Natural killer cell (primary cell): ENCODE data around the gene HACE1. TPM values are rescaled to one million over a fixed set of nuclear protein-coding genes. Genes with fewer than 3 reads are reported as not detected.

ENCODE experiments used
- ATAC-seq, 3 donors: fragments of 150-1000 bp in 2 of 3; fragments of 200-7000 bp in 1 of 3; cut with Tn5 transposase; 1 replicate in 1 of 3; 2 replicates in 2 of 3; pipeline ENCODE4 v1.10.0; 2021; ENCODE audit warnings: mild to moderate bottlenecking in 2 of 3, moderate library complexity in 2 of 3
- DNase-seq, 2 donors: peaks; one replicate each; pipeline versions ENCODE4 v3.0.0 to v3.0.0-alpha.2; 2013 to 2021; ENCODE audit warnings: mixed read lengths in 1 of 2
- H3K27ac ChIP-seq: one replicate; pipeline ENCODE4 v1.5.1; 2013; ENCODE audit warnings: mild to moderate bottlenecking, low read length
- H3K27me3 ChIP-seq: one replicate; pipeline ENCODE4 v1.6.1; 2013; ENCODE audit warnings: low read length; ENCODE audit not compliant: control insufficient read depth, insufficient read depth
- H3K36me3 ChIP-seq: one replicate; pipeline ENCODE4 v1.6.1; 2013; ENCODE audit warnings: low read length; ENCODE audit not compliant: control insufficient read depth, insufficient read depth
- H3K4me1 ChIP-seq: one replicate; pipeline ENCODE4 v1.6.1; 2013; ENCODE audit warnings: low read length; ENCODE audit not compliant: control insufficient read depth, insufficient read depth
- H3K4me3 ChIP-seq: one replicate; pipeline ENCODE4 v1.5.1; 2013; ENCODE audit warnings: low read length
- H3K9me3 ChIP-seq: one replicate; pipeline ENCODE4 v1.6.1; 2013; ENCODE audit warnings: low read length; ENCODE audit not compliant: control insufficient read depth, insufficient read depth
- H3K27ac Mint-ChIP-seq, 2 donors: one replicate each; pipeline ENCODE4 v1.8.0; 2022; ENCODE audit warnings: mild to moderate bottlenecking in 2 of 2, mixed read lengths in 2 of 2, moderate library complexity in 1 of 2
- H3K27me3 Mint-ChIP-seq, 2 donors: one replicate each; pipeline ENCODE4 v1.8.0; 2022; ENCODE audit warnings: low read depth in 2 of 2, mixed read lengths in 2 of 2
- H3K36me3 Mint-ChIP-seq: one replicate; pipeline ENCODE4 v1.8.0; 2022; ENCODE audit warnings: mixed read lengths
- H3K4me1 Mint-ChIP-seq, 2 donors: one replicate each; pipeline ENCODE4 v1.8.0; 2022; ENCODE audit warnings: mixed read lengths in 2 of 2
- H3K4me3 Mint-ChIP-seq: one replicate; pipeline ENCODE4 v1.8.0; 2022; ENCODE audit warnings: mild to moderate bottlenecking, moderate library complexity, mixed read lengths
- H3K9me3 Mint-ChIP-seq, 2 donors: one replicate each; pipeline ENCODE4 v1.8.0; 2022; ENCODE audit warnings: mixed read lengths in 2 of 2
- CTCF ChIP-seq: fragments of 200-600 bp; IDR thresholded peaks from one replicate; pipeline ENCODE4 v1.8.0; 2022; ENCODE audit warnings: antibody characterized with exemption
- WGBS: methylation state at CpG from one replicate; pipeline ENCODE4 v1.1.7; 2013; ENCODE audit warnings: missing lambda C conversion rate; ENCODE audit not compliant: insufficient coverage; 5-methylcytosine and 5-hydroxymethylcytosine counted together
- intact Hi-C: fragments of 100-400 bp; cut with micrococcal nuclease; formaldehyde crosslinking; loops from one replicate; pipeline ENCODE4 v1.14.2; 2022
- total RNA-seq, 4 donors: library from RNA; stranded (reverse); fragments of 120-200 nt in 1 of 4; gene quantifications; one replicate each; pipeline versions ENCODE4 v1.2.3 to v1.2.4, GENCODE V29; 2013 to 2022

Gene HACE1
- total RNA-seq, 3 donors from 2014 or later (not counting 1 experiment from before 2014, with no cell fraction given): 9.6 to 12.6 (median 9.8) TPM

- Histone ChIP-seq H3K27me3 (no peaks in the 10 kb centered on the region), H3K4me1 (no peaks in the 10 kb centered on the region), H3K36me3 (peaks cover 3% of the 10 kb centered on the region), H3K9me3 (no peaks in the 10 kb centered on the region), H3K4me3 (no peak overlapping the region), H3K27ac (no peak overlapping the region)
- H3K4me3 Mint-ChIP-seq: peak overlapping the region; percentile 14
- DNase-seq (peak in 1 of 2 donors; percentile 66), ATAC-seq (peak; percentile 68 to 82 (median 72))
- H3K27ac Mint-ChIP-seq: peak overlapping the region; percentile 14 to 35
- H3K36me3 Mint-ChIP-seq: no peaks in the 10 kb centered on the region
- intact Hi-C loops: no loop called here
- 44% methylated on average over 4 of the region's 5 CpGs for WGBS
- H3K27me3 Mint-ChIP-seq: no peaks in the 10 kb centered on the region
- no peaks in the 10 kb centered on the region for H3K9me3 Mint-ChIP-seq
- peak; percentile 43 for TF ChIP-seq CTCF
- peaks cover 19 to 21% of the 10 kb centered on the region in 2 donors for H3K4me1 Mint-ChIP-seq
These were observed 69.9 kb downstream of the HACE1 start for GRCh38 chr6:104789770-104790190.

GRCh38 chr6:104788400-104788799 lies 71.3 kb downstream of the HACE1 start:
- H3K9me3 Mint-ChIP-seq: no peaks in the 10 kb centered on the region
- peak overlapping the region; percentile 29 to 67 for H3K27ac Mint-ChIP-seq
- no peak for TF ChIP-seq CTCF
- peaks cover 1% of the 10 kb centered on the region for H3K36me3 Mint-ChIP-seq
- H3K36me3 ChIP-seq: peaks cover 3% of the 10 kb centered on the region
- H3K9me3 ChIP-seq: no peaks in the 10 kb centered on the region
- intact Hi-C loops: no loop called here
- H3K4me3 Mint-ChIP-seq: no peak overlapping the region
- no peaks in the 10 kb centered on the region for H3K27me3 Mint-ChIP-seq
- no peaks in the 10 kb centered on the region for H3K4me1 ChIP-seq
- H3K27me3 ChIP-seq: no peaks in the 10 kb centered on the region
- ATAC-seq: peak in 2 of 3 donors; percentile 49 to 68
- peak in 1 of 2 donors; percentile 19 for DNase-seq
- no CpG with 5 or more reads among the region's 2 CpGs for WGBS
- no peak overlapping the region for H3K27ac ChIP-seq
- H3K4me1 Mint-ChIP-seq: peaks cover 19 to 21% of the 10 kb centered on the region in 2 donors
- no peak overlapping the region for H3K4me3 ChIP-seq

- Mint-ChIP-seq H3K36me3 (peaks cover 8% of the 10 kb centered on the region), H3K9me3 (no peaks in the 10 kb centered on the region)
- intact Hi-C loops: no loop called here
These were observed 72.4 kb downstream of the HACE1 start for GRCh38 chr6:104787305-104787704.

More at GRCh38 chr6:104787305-104787704, 72.4 kb downstream of the HACE1 start:
- H3K27ac Mint-ChIP-seq: peak overlapping the region; percentile 11 to 19
- no peaks in the 10 kb centered on the region for H3K9me3 ChIP-seq
- ATAC-seq (no peak), DNase-seq (no peak)
- peaks cover 19 to 21% of the 10 kb centered on the region in 2 donors for H3K4me1 Mint-ChIP-seq
- H3K27me3 ChIP-seq: no peaks in the 10 kb centered on the region
- H3K4me1 ChIP-seq: no peaks in the 10 kb centered on the region
- 98% methylated on average over 2 of the region's 2 CpGs for WGBS
- H3K27ac ChIP-seq: no peak overlapping the region
- H3K27me3 Mint-ChIP-seq: no peaks in the 10 kb centered on the region
- H3K36me3 ChIP-seq: peaks cover 3% of the 10 kb centered on the region
- no peak overlapping the region for H3K4me3 ChIP-seq
- no peak overlapping the region for H3K4me3 Mint-ChIP-seq
- no peak for TF ChIP-seq CTCF
